ENCODE measurements around the gene TSPAN15. TPM values are rescaled to one million over a fixed set of nuclear protein-coding genes. Genes with fewer than 3 reads are reported as not detected.
A peak's percentile ranks its signal among the peaks of the same experiment; 100 is the strongest.

The TSPAN15 gene
- total RNA-seq, 1 donor from 2014 or later, result 49.8 TPM

- H3K27me3 Mint-ChIP-seq (ENCODE audit: unreplicated experiment), result peaks cover 11% of the 10 kb centered on the region
- peak overlapping the region; percentile 36 for H3K27ac Mint-ChIP-seq (ENCODE audit: unreplicated experiment)
- peak overlapping the region; percentile 26 for H3K4me3 Mint-ChIP-seq (ENCODE audit: unreplicated experiment)
- peaks cover 31% of the 10 kb centered on the region for H3K4me1 Mint-ChIP-seq (ENCODE audit: low read depth, unreplicated experiment)
- H3K9me3 Mint-ChIP-seq (ENCODE audit: unreplicated experiment), result peaks cover 7% of the 10 kb centered on the region
- H3K36me3 Mint-ChIP-seq (ENCODE audit: unreplicated experiment), result no peaks in the 10 kb centered on the region
- no peak for DNase-seq
- no peak for TF ChIP-seq CTCF (IDR thresholded peaks at IDR 0.05; ENCODE audit: partially characterized antibody, unreplicated experiment)
These were observed 8.0 kb downstream of the TSPAN15 start for GRCh38 chr10:69459101-69459790.

DNA sequence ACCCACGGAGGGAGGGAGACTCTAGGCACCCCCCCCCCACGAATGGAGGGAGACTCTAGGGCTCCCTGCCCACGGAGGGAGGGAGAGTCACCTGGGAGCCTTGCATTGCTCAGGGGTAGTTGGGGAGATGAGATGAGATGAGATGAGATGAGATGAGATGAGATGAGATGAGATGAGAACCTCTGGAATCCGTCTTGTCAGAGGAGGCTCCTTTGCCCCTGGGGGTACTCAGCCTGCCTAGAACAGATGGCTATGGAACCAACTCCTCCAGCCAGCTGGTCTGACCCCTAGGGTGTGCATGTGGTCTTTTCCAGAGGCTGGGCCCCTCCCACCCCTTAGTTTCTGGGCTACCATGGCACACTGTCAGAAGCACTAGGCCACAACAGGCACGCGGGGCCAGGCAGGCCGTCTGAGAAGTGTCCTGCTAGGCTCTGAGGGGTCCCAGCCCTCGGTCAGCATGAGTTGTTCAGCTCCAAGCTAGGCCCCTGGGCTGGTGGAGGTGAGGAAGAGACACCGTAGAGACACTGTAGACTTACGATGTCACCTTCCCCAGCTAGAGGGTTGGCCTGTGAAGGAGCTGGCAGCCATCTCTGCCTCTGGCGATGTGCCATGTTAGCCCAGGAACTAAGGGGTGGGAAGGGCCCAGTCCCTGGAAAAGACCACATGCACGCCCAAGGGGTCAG is 8.8 kb downstream of the TSPAN15 start:
- TF ChIP-seq CTCF (IDR thresholded peaks at IDR 0.05; ENCODE audit: partially characterized antibody, unreplicated experiment), result no peak
- H3K27me3 Mint-ChIP-seq (ENCODE audit: unreplicated experiment), result peaks cover 11% of the 10 kb centered on the region
- H3K4me3 Mint-ChIP-seq (ENCODE audit: unreplicated experiment), result no peak overlapping the region
- DNase-seq, result peak; percentile 34
- peaks cover 38% of the 10 kb centered on the region for H3K4me1 Mint-ChIP-seq (ENCODE audit: low read depth, unreplicated experiment)
- no peak overlapping the region for H3K27ac Mint-ChIP-seq (ENCODE audit: unreplicated experiment)
- H3K9me3 Mint-ChIP-seq (ENCODE audit: unreplicated experiment), result peaks cover 7% of the 10 kb centered on the region
- H3K36me3 Mint-ChIP-seq (ENCODE audit: unreplicated experiment), result no peaks in the 10 kb centered on the region

DNA sequence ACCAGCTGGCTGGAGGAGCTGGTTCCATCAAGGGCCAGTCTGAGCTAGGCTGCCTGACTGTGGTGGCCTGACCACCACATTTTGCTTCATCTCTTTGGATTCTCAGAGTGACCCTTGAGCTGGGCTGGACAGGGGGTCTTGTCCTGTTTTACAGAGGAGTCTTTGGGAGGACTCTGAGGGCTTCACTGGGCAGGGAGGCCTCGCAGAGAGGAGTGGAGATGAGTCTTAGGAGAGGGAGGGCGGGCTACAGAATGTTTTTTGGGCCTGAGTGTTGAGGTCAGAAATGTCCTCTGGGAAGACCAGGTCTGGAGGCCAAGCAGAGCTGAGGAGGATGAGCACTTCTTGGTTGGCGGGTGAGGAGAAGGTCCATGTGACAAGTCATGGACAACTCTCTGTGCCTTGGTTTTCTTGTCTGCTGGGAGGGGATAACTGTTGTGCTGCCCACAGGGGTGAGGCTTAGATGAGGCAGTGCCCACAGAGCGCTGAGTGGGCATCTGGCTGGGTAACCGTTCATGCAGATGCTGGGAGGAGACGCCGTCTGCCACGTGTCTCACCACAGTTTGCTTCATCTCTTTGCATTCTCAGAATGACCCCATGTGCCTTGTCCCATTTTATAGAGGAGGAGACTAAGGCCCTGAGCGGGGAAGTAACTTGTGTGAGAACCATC is 9.4 kb downstream of the TSPAN15 start:
- TF ChIP-seq CTCF (IDR thresholded peaks at IDR 0.05; ENCODE audit: partially characterized antibody, unreplicated experiment), result no peak
- Mint-ChIP-seq H3K27me3 (ENCODE audit: unreplicated experiment) (peaks cover 11% of the 10 kb centered on the region), H3K4me1 (ENCODE audit: low read depth, unreplicated experiment) (peaks cover 45% of the 10 kb centered on the region), H3K9me3 (ENCODE audit: unreplicated experiment) (peaks cover 7% of the 10 kb centered on the region), H3K36me3 (ENCODE audit: unreplicated experiment) (no peaks in the 10 kb centered on the region), H3K27ac (ENCODE audit: unreplicated experiment) (peak overlapping the region; percentile 53), H3K4me3 (ENCODE audit: unreplicated experiment) (peak overlapping the region; percentile 68)
- no peak for DNase-seq

DNA sequence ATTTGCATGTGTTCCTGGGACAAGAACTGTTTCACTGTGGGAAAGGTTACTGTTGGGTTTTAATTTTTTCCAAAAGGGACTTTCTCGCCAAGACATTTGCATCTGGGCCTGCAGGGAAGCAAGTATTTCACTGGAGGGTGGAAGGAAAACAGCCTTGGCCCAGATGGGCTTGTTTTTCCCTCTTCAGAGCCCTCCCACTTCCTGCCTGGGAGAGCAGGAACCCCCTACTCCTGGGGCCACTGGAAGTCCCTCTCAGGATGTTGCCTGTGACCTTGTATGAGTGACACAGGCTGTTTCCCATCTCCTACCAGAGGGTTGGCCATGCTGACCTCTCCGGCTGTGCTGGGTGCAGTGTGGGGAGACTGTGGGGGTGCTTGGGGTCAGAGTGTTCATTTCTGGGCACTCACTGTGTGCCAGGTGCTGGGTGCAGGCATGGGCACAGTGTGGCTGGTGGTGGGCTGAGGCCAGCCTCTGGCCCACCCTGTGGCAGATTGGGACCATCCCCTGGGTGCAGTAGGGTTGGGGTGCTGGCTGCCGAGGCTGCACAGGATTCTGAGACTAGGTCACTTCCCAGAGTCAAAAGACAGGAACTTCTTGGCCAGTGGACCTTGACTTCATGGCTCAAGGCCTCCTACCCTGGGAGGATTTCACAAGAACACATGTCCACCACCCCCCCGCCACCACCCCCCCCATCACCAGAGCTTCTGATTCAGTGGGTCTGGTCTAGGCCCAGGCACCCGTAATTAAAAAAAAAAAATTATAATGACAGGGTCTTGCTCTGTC is 10.2 kb downstream of the TSPAN15 start:
- no peaks in the 10 kb centered on the region for H3K36me3 Mint-ChIP-seq (ENCODE audit: unreplicated experiment)
- DNase-seq, result no peak
- H3K27ac Mint-ChIP-seq (ENCODE audit: unreplicated experiment), result no peak overlapping the region
- H3K4me3 Mint-ChIP-seq (ENCODE audit: unreplicated experiment), result no peak overlapping the region
- H3K27me3 Mint-ChIP-seq (ENCODE audit: unreplicated experiment), result peaks cover 13% of the 10 kb centered on the region
- TF ChIP-seq CTCF (IDR thresholded peaks at IDR 0.05; ENCODE audit: partially characterized antibody, unreplicated experiment), result no peak
- H3K4me1 Mint-ChIP-seq (ENCODE audit: low read depth, unreplicated experiment), result peaks cover 52% of the 10 kb centered on the region
- peaks cover 7% of the 10 kb centered on the region for H3K9me3 Mint-ChIP-seq (ENCODE audit: unreplicated experiment)
